GM12878 (cell line): Measurements from ENCODE around the gene LTB4R2. TPM values are rescaled to one million over a fixed set of nuclear protein-coding genes. Genes with fewer than 3 reads are reported as not detected.

Experiments
- ATAC-seq: fragments of 200-7000 bp; cut with Tn5 transposase; 3 replicates; pipeline ENCODE4 v1.9.1; 2020; ENCODE audit warnings: mild to moderate bottlenecking, moderate library complexity
- BruUV-seq: library from RNA; stranded (reverse); fragments of 400-500 nt; replicated peaks from 2 replicates; lab custom pipeline; 2021; lab: Mats Ljungman, UMichigan
- CTCF ChIA-PET: fragments of 300-600 bp; sonication (Branson Sonifier 250); formaldehyde crosslinking; extraction: SDS; loops from one replicate; lab custom pipeline; 2021; ENCODE audit warnings: inconsistent platforms; lab: Yijun Ruan, JAX
- POLR2A ChIA-PET: fragments of 350-600 bp; formaldehyde crosslinking; extraction: SDS; loops from one replicate; lab custom pipeline; 2021; ENCODE audit warnings: inconsistent platforms; lab: Charles Lee
- RAD21 ChIA-PET: fragments of 300-600 bp; sonication (Branson Sonifier 250); formaldehyde crosslinking; loops from one replicate; lab custom pipeline; 2023; ENCODE audit warnings: antibody characterized with exemption; ENCODE audit not compliant: unreplicated experiment; lab: Charles Lee
- SMC1A ChIA-PET: fragments of 300-600 bp; sonication (Branson Sonifier 250); formaldehyde crosslinking; loops from one replicate; lab custom pipeline; 2023; ENCODE audit not compliant: unreplicated experiment, uncharacterized antibody; lab: Charles Lee
- DNase-seq: peaks from one replicate; pipeline ENCODE4 v3.0.0-alpha.2; 2011; ENCODE audit warnings: low read depth, low spot score
- FAIRE-seq: peaks from 3 replicates; lab custom pipeline; 2011; peaks lifted over from hg19 to GRCh38; lab: Jason Lieb, UNC
- H2AFZ ChIP-seq: 2 replicates; pipeline ENCODE4 v1.6.0; 2011; ENCODE audit warnings: low read depth, low read length, control low read depth; ENCODE audit not compliant: control insufficient read depth
- H3K27ac ChIP-seq: 2 replicates; pipeline ENCODE4 v1.5.1; 2011; ENCODE audit warnings: control low read depth; ENCODE audit not compliant: control insufficient read depth, insufficient read depth
- H3K27me3 ChIP-seq, 2 experiments: replicated peaks in 1 of 2; 2 replicates each; pipeline versions ENCODE4 v1.6.0 to v1.6.1; 2011; ENCODE audit warnings: low read length in 1 of 2; ENCODE audit not compliant: control insufficient read depth in 2 of 2, insufficient read depth in 2 of 2
- H3K36me3 ChIP-seq, 2 experiments: 2 replicates each; pipeline ENCODE4 v1.5.1; 2011; ENCODE audit warnings: low read length in 1 of 2; ENCODE audit not compliant: control insufficient read depth in 2 of 2, insufficient read depth in 2 of 2
- H3K4me1 ChIP-seq: 2 replicates; pipeline ENCODE4 v1.6.1; 2011; ENCODE audit warnings: mild to moderate bottlenecking, low read length, moderate library complexity, mixed read lengths; ENCODE audit not compliant: control insufficient read depth, insufficient read depth
- H3K4me2 ChIP-seq: 2 replicates; pipeline ENCODE4 v1.6.0; 2011; ENCODE audit warnings: control low read depth; ENCODE audit not compliant: control insufficient read depth, insufficient read depth
- H3K4me3 ChIP-seq: fragments of 200-600 bp; sonication (generic); 2 replicates; pipeline ENCODE4 v1.5.1; 2016
- H3K79me2 ChIP-seq: 2 replicates; pipeline ENCODE4 v1.6.0; 2011; ENCODE audit warnings: low read length; ENCODE audit not compliant: control insufficient read depth, insufficient read depth
- H3K9ac ChIP-seq: 2 replicates; pipeline ENCODE4 v1.8.0; 2011; ENCODE audit warnings: low read length, control low read depth, mixed read lengths; ENCODE audit not compliant: control insufficient read depth, insufficient read depth
- H3K9me3 ChIP-seq: replicated peaks from 3 replicates; pipeline ENCODE4 v1.5.1; 2011; ENCODE audit warnings: mild to moderate bottlenecking, low read length; ENCODE audit not compliant: control insufficient read depth, insufficient read depth
- H4K20me1 ChIP-seq: 2 replicates; pipeline ENCODE4 v1.6.0; 2011; ENCODE audit not compliant: control insufficient read depth, insufficient read depth
- BACH1 ChIP-seq: fragments of 450-650 bp; IDR thresholded peaks from 2 replicates; pipeline ENCODE4 v1.6.1; 2017; ENCODE audit warnings: mild to moderate bottlenecking, borderline replicate concordance
- MEF2A ChIP-seq: IDR thresholded peaks from 2 replicates; pipeline ENCODE4 v1.6.1; 2011; ENCODE audit warnings: low read depth, mild to moderate bottlenecking, low read length, moderate library complexity; ENCODE audit not compliant: insufficient read depth
- PKNOX1 ChIP-seq: fragments of 450-650 bp; IDR thresholded peaks from 2 replicates; pipeline ENCODE4 v1.6.1; 2016; ENCODE audit warnings: mild to moderate bottlenecking
- ZNF207 ChIP-seq: fragments of 450-650 bp; IDR thresholded peaks from 2 replicates; pipeline ENCODE4 v1.6.1; 2014; ENCODE audit warnings: antibody characterized with exemption, mild to moderate bottlenecking, borderline replicate concordance
- WGBS: methylation state at CpG from one replicate; pipeline ENCODE4 v1.1.6; 2016; ENCODE audit warnings: low lambda C conversion rate; ENCODE audit not compliant: insufficient replicate concordance, insufficient coverage; ENCODE audit errors: missing lambda C conversion rate; 5-methylcytosine and 5-hydroxymethylcytosine counted together
- in situ Hi-C: fragments of 300-500 bp; cut with MboI; formaldehyde crosslinking; loops from 9 replicates; pipeline ENCODE4 v1.14.3; 2018; ENCODE audit warnings: mixed read lengths
- intact Hi-C: fragments of 100-400 bp; cut with micrococcal nuclease; formaldehyde crosslinking; loops from one replicate; pipeline ENCODE4 v1.14.2; 2022; ENCODE audit not compliant: unreplicated experiment
- polyA plus RNA-seq, 11 experiments: library from polyadenylated mRNA; depleted of rRNA in 4 of 11; unstranded in 6 of 11; stranded (reverse) in 5 of 11; fragments of >200 nt; fragmentation: Nextera tagmentation in 4 of 11; fragmentation: Illumina TruSeq in 1 of 11; extraction: Ambion mirVana in 4 of 11; extraction: Trizol in 1 of 11; gene quantifications; 1 replicate in 1 of 11; 2 replicates in 10 of 11; pipeline versions ENCODE4 v1.2.1 to v1.2.3, GENCODE V29; 2011 to 2016; ENCODE audit warnings: inconsistent platforms in 2 of 11, missing spikeins in 2 of 11, low read depth in 1 of 11
- total RNA-seq, 4 experiments: library from RNA; depleted of rRNA in 3 of 4; stranded (reverse); fragments of >200 nt in 3 of 4; fragmentation: Illumina TruSeq in 1 of 4; extraction: Trizol in 1 of 4; gene quantifications; 2 replicates each; pipeline versions ENCODE4 v1.2.1 to v1.2.3, GENCODE V29; 2013 to 2021

LTB4R2 gene
- total and polyA plus RNA-seq, 10 of the 15 experiments (the other 5 are each of a cell fraction or from before 2014, with no cell fraction given) = 0.06 to 16.0 (median 2.6) TPM

GRCh38 chr14:24321212-24321975 lies 11.5 kb downstream of the LTB4R2 start:
- intact Hi-C loops (no loop called here), in situ Hi-C loops (no loop called here)
- no TSS peak for BruUV-seq
- Histone ChIP-seq H3K27ac (no peak overlapping the region), H3K9ac (no peak overlapping the region), H3K4me1 (no peaks in the 10 kb centered on the region), H3K36me3 (no peaks in the 10 kb centered on the region), H3K4me2 (no peak overlapping the region), H3K79me2 (no peaks in the 10 kb centered on the region), H4K20me1 (no peaks in the 10 kb centered on the region; the same call in 1 of the 2 replicates), H3K4me3 (no peak overlapping the region), H3K9me3 (no peaks in the 10 kb centered on the region), H3K27me3 (no peaks in the 10 kb centered on the region), H2AFZ (no peak overlapping the region)
- WGBS = 51% methylated on average over 14 of the region's 14 CpGs
- TF ChIP-seq BACH1 (no peak), ZNF207 (no peak), PKNOX1 (no peak), MEF2A (no peak)
- ChIA-PET POLR2A (interaction anchor here (0.5 to 0.7 kb wide), 2 partner anchors 176 to 727 kb away, joined by 3 read pairs; no protein-coding TSS in a partner anchor), RAD21 (no interaction called here), SMC1A (interaction anchor here (0.7 to 1.1 kb wide), 4 partner anchors 14 to 114 kb away, joined by 3 to 5 read pairs (median 3); partner anchors contain the start of gene CIDEB), CTCF (interaction anchor here (1.7 to 3.3 kb wide), 3 partner anchors 12 to 115 kb away, joined by 5 to 19 read pairs (median 8); partner anchors contain the start of gene CIDEB)
- DNase-seq = no peak
- no peak for FAIRE-seq
- ATAC-seq = no peak
